NCI-H1436 (cell line): ENCODE data around the gene HMGCLL1.

Experiments used
- DNase-seq: peaks from one replicate; lab custom pipeline; 2025; lab: John Stamatoyannopoulos, UW

Gene HMGCLL1

GRCh38 chr6:55443238-55444134 lies 135.5 kb downstream of the HMGCLL1 start:
- DNase-seq = no peak

- DNase-seq = no peak
Measured at GRCh38 chr6:55438203-55438602, 140.8 kb downstream of the HMGCLL1 start.

- no peak for DNase-seq
Measured at GRCh38 chr6:55437141-55437540, 141.9 kb downstream of the HMGCLL1 start.

GRCh38 chr6:55433446-55434130 lies 145.4 kb downstream of the HMGCLL1 start:
- no peak for DNase-seq

GRCh38 chr6:55423933-55424332 lies 155.1 kb downstream of the HMGCLL1 start:
- no peak for DNase-seq

GRCh38 chr6:55410674-55411073 lies 168.3 kb downstream of the HMGCLL1 start:
- no peak for DNase-seq

- no peak for DNase-seq
Measured at GRCh38 chr6:55405474-55406235, 173.3 kb downstream of the HMGCLL1 start.

GRCh38 chr6:55399351-55399750 lies 179.6 kb downstream of the HMGCLL1 start:
- no peak for DNase-seq

- no peak for DNase-seq
Measured at GRCh38 chr6:55397986-55398385, 181.0 kb downstream of the HMGCLL1 start.

GRCh38 chr6:55395871-55396270 lies 183.1 kb downstream of the HMGCLL1 start:
- DNase-seq = no peak

- DNase-seq = no peak
Measured at GRCh38 chr6:55388211-55388610, 190.8 kb downstream of the HMGCLL1 start.
